ENCODE measurements around the gene ACSS2. TPM values are rescaled to one million over a fixed set of nuclear protein-coding genes. Genes with fewer than 3 reads are reported as not detected.
"Not testable (repeated sequence)": the region's sequence is repeated elsewhere in the genome, so short reads cannot be mapped to it uniquely, and the experiment has no call there.

ACSS2 gene
- polyA plus RNA-seq, 2 donors: 31.4 to 44.2 TPM

GRCh38 chr20:34873583-34874093 lies 2.8 kb upstream of the ACSS2 start:
- Histone ChIP-seq H3K4me1 (ENCODE audit: control insufficient read depth in 2 of 2, insufficient read depth in 2 of 2, low read length in 1 of 2) (peaks cover 3 to 19% of the 10 kb centered on the region in 2 donors), H3K9me3 (ENCODE audit: control insufficient read depth in 2 of 2, insufficient read depth in 1 of 2, low read depth in 1 of 2, low read length in 1 of 2) (no peaks in the 10 kb centered on the region), H3K27me3 (ENCODE audit: control insufficient read depth in 1 of 2, insufficient read depth in 2 of 2, low read length in 2 of 2) (no peaks in the 10 kb centered on the region), H3K4me3 (ENCODE audit: low read depth in 1 of 2, low read length in 2 of 2) (no peak overlapping the region), H3K27ac (ENCODE audit: low read depth in 2 of 2, low read length in 1 of 2) (peak overlapping the region in 1 of 2 donors; percentile 19), H3K36me3 (ENCODE audit: control insufficient read depth in 2 of 2, insufficient read depth in 2 of 2, low read length in 1 of 2) (no peaks in the 10 kb centered on the region)
- 43 to 48% methylated on average over 3 of the region's 3 CpGs for WGBS, 2 donors

- no peaks in the 10 kb centered on the region for H3K27me3 ChIP-seq (ENCODE audit: control insufficient read depth in 1 of 2, insufficient read depth in 2 of 2, low read length in 2 of 2)
- H3K36me3 ChIP-seq (ENCODE audit: control insufficient read depth in 2 of 2, insufficient read depth in 2 of 2, low read length in 1 of 2): no peaks in the 10 kb centered on the region
- peaks cover 3 to 19% of the 10 kb centered on the region in 2 donors for H3K4me1 ChIP-seq (ENCODE audit: control insufficient read depth in 2 of 2, insufficient read depth in 2 of 2, low read length in 1 of 2)
- 28% methylated on average over 2 of the region's 2 CpGs for WGBS, 2 donors
- H3K4me3 ChIP-seq (ENCODE audit: low read depth in 1 of 2, low read length in 2 of 2): no peak overlapping the region
- peak overlapping the region; percentile 15 to 19 for H3K27ac ChIP-seq (ENCODE audit: low read depth in 2 of 2, low read length in 1 of 2)
- H3K9me3 ChIP-seq (ENCODE audit: control insufficient read depth in 2 of 2, insufficient read depth in 1 of 2, low read depth in 1 of 2, low read length in 1 of 2): no peaks in the 10 kb centered on the region
Observed at GRCh38 chr20:34874094-34874654, 2.2 kb upstream of the ACSS2 start.

GRCh38 chr20:34875642-34876405 lies 588 bp upstream of the ACSS2 start:
- Histone ChIP-seq H3K4me1 (ENCODE audit: control insufficient read depth in 2 of 2, insufficient read depth in 2 of 2, low read length in 1 of 2) (peaks cover 3 to 19% of the 10 kb centered on the region in 2 donors), H3K27me3 (ENCODE audit: control insufficient read depth in 1 of 2, insufficient read depth in 2 of 2, low read length in 2 of 2) (no peaks in the 10 kb centered on the region), H3K9me3 (ENCODE audit: control insufficient read depth in 2 of 2, insufficient read depth in 1 of 2, low read depth in 1 of 2, low read length in 1 of 2) (no peaks in the 10 kb centered on the region), H3K36me3 (ENCODE audit: control insufficient read depth in 2 of 2, insufficient read depth in 2 of 2, low read length in 1 of 2) (no peaks in the 10 kb centered on the region), H3K4me3 (ENCODE audit: low read depth in 1 of 2, low read length in 2 of 2) (peak overlapping the region in 1 of 2 donors; percentile 66), H3K27ac (ENCODE audit: low read depth in 2 of 2, low read length in 1 of 2) (peak overlapping the region; percentile 86 to 90)
- WGBS, 2 donors: 5 to 8% methylated on average over 20 of the region's 20 CpGs

GRCh38 chr20:34880215-34880850 lies 3.9 kb downstream of the ACSS2 start:
- Histone ChIP-seq H3K9me3 (ENCODE audit: control insufficient read depth in 2 of 2, insufficient read depth in 1 of 2, low read depth in 1 of 2, low read length in 1 of 2) (no peaks in the 10 kb centered on the region), H3K36me3 (ENCODE audit: control insufficient read depth in 2 of 2, insufficient read depth in 2 of 2, low read length in 1 of 2) (peaks cover 0 to 7% of the 10 kb centered on the region in 2 donors), H3K27ac (ENCODE audit: low read depth in 2 of 2, low read length in 1 of 2) (no peak overlapping the region), H3K27me3 (ENCODE audit: control insufficient read depth in 1 of 2, insufficient read depth in 2 of 2, low read length in 2 of 2) (no peaks in the 10 kb centered on the region), H3K4me1 (ENCODE audit: control insufficient read depth in 2 of 2, insufficient read depth in 2 of 2, low read length in 1 of 2) (peaks cover 3 to 6% of the 10 kb centered on the region in 2 donors), H3K4me3 (ENCODE audit: low read depth in 1 of 2, low read length in 2 of 2) (no peak overlapping the region)
- WGBS, 2 donors: 83 to 93% methylated on average over 6 of the region's 6 CpGs

- not testable (repeated sequence) for H3K4me1 ChIP-seq (ENCODE audit: control insufficient read depth in 2 of 2, insufficient read depth in 2 of 2, low read length in 1 of 2); H3K27ac ChIP-seq (ENCODE audit: low read depth in 2 of 2, low read length in 1 of 2); H3K9me3 ChIP-seq (ENCODE audit: control insufficient read depth in 2 of 2, insufficient read depth in 1 of 2, low read depth in 1 of 2, low read length in 1 of 2); H3K4me3 ChIP-seq (ENCODE audit: low read depth in 1 of 2, low read length in 2 of 2); H3K27me3 ChIP-seq (ENCODE audit: control insufficient read depth in 1 of 2, insufficient read depth in 2 of 2, low read length in 2 of 2); H3K36me3 ChIP-seq (ENCODE audit: control insufficient read depth in 2 of 2, insufficient read depth in 2 of 2, low read length in 1 of 2)
- 83 to 91% methylated on average over 7 of the region's 7 CpGs for WGBS, 2 donors
Observed at GRCh38 chr20:34880971-34881370, 4.6 kb downstream of the ACSS2 start.

- peaks cover 0 to 7% of the 10 kb centered on the region in 2 donors for H3K36me3 ChIP-seq (ENCODE audit: control insufficient read depth in 2 of 2, insufficient read depth in 2 of 2, low read length in 1 of 2)
- H3K27ac ChIP-seq (ENCODE audit: low read depth in 2 of 2, low read length in 1 of 2): no peak overlapping the region
- no peak overlapping the region for H3K4me3 ChIP-seq (ENCODE audit: low read depth in 1 of 2, low read length in 2 of 2)
- H3K27me3 ChIP-seq (ENCODE audit: control insufficient read depth in 1 of 2, insufficient read depth in 2 of 2, low read length in 2 of 2): no peaks in the 10 kb centered on the region
- peaks cover 3 to 6% of the 10 kb centered on the region in 2 donors for H3K4me1 ChIP-seq (ENCODE audit: control insufficient read depth in 2 of 2, insufficient read depth in 2 of 2, low read length in 1 of 2)
- no peaks in the 10 kb centered on the region for H3K9me3 ChIP-seq (ENCODE audit: control insufficient read depth in 2 of 2, insufficient read depth in 1 of 2, low read depth in 1 of 2, low read length in 1 of 2)
- 45 to 69% methylated on average over 2 of the region's 2 CpGs for WGBS, 2 donors
Observed at GRCh38 chr20:34881689-34882088, 5.3 kb downstream of the ACSS2 start.

- Histone ChIP-seq H3K27me3 (ENCODE audit: control insufficient read depth in 1 of 2, insufficient read depth in 2 of 2, low read length in 2 of 2) (no peaks in the 10 kb centered on the region), H3K27ac (ENCODE audit: low read depth in 2 of 2, low read length in 1 of 2) (no peak overlapping the region), H3K4me3 (ENCODE audit: low read depth in 1 of 2, low read length in 2 of 2) (no peak overlapping the region), H3K9me3 (ENCODE audit: control insufficient read depth in 2 of 2, insufficient read depth in 1 of 2, low read depth in 1 of 2, low read length in 1 of 2) (no peaks in the 10 kb centered on the region), H3K4me1 (ENCODE audit: control insufficient read depth in 2 of 2, insufficient read depth in 2 of 2, low read length in 1 of 2) (no peaks in the 10 kb centered on the region), H3K36me3 (ENCODE audit: control insufficient read depth in 2 of 2, insufficient read depth in 2 of 2, low read length in 1 of 2) (peaks cover 0 to 7% of the 10 kb centered on the region in 2 donors)
Observed at GRCh38 chr20:34883087-34883688, 6.8 kb downstream of the ACSS2 start.

- Histone ChIP-seq H3K4me3 (ENCODE audit: low read depth in 1 of 2, low read length in 2 of 2) (no peak overlapping the region), H3K36me3 (ENCODE audit: control insufficient read depth in 2 of 2, insufficient read depth in 2 of 2, low read length in 1 of 2) (peaks cover 0 to 7% of the 10 kb centered on the region in 2 donors), H3K4me1 (ENCODE audit: control insufficient read depth in 2 of 2, insufficient read depth in 2 of 2, low read length in 1 of 2) (no peaks in the 10 kb centered on the region), H3K27me3 (ENCODE audit: control insufficient read depth in 1 of 2, insufficient read depth in 2 of 2, low read length in 2 of 2) (no peaks in the 10 kb centered on the region), H3K9me3 (ENCODE audit: control insufficient read depth in 2 of 2, insufficient read depth in 1 of 2, low read depth in 1 of 2, low read length in 1 of 2) (no peaks in the 10 kb centered on the region), H3K27ac (ENCODE audit: low read depth in 2 of 2, low read length in 1 of 2) (no peak overlapping the region)
- WGBS, 2 donors: 87 to 91% methylated on average over 4 of the region's 4 CpGs
Observed at GRCh38 chr20:34883809-34884208, 7.4 kb downstream of the ACSS2 start.

- Histone ChIP-seq H3K4me1 (ENCODE audit: control insufficient read depth in 2 of 2, insufficient read depth in 2 of 2, low read length in 1 of 2) (no peaks in the 10 kb centered on the region), H3K9me3 (ENCODE audit: control insufficient read depth in 2 of 2, insufficient read depth in 1 of 2, low read depth in 1 of 2, low read length in 1 of 2) (no peaks in the 10 kb centered on the region), H3K27me3 (ENCODE audit: control insufficient read depth in 1 of 2, insufficient read depth in 2 of 2, low read length in 2 of 2) (no peaks in the 10 kb centered on the region), H3K4me3 (ENCODE audit: low read depth in 1 of 2, low read length in 2 of 2) (no peak overlapping the region), H3K36me3 (ENCODE audit: control insufficient read depth in 2 of 2, insufficient read depth in 2 of 2, low read length in 1 of 2) (peaks cover 0 to 7% of the 10 kb centered on the region in 2 donors), H3K27ac (ENCODE audit: low read depth in 2 of 2, low read length in 1 of 2) (no peak overlapping the region)
- 72 to 85% methylated on average over 1 of the region's 1 CpG for WGBS, 2 donors
Observed at GRCh38 chr20:34884260-34884659, 7.8 kb downstream of the ACSS2 start.
